HFFc6 (cell line): Measurements from ENCODE around the gene GFRA1. TPM values are rescaled to one million over a fixed set of nuclear protein-coding genes. Genes with fewer than 3 reads are reported as not detected.

Experiments
- DNase-seq: peaks from one replicate; pipeline ENCODE4 v3.0.0-alpha.2; 2018
- H3K27ac Mint-ChIP-seq: 2 replicates; pipeline ENCODE4 v1.8.0; 2020; ENCODE audit warnings: mild to moderate bottlenecking, mixed read lengths
- H3K27me3 Mint-ChIP-seq: 2 replicates; pipeline ENCODE4 v1.8.0; 2021; ENCODE audit warnings: mild to moderate bottlenecking, moderate library complexity, mixed read lengths; ENCODE audit not compliant: insufficient read depth
- H3K36me3 Mint-ChIP-seq: 2 replicates; pipeline ENCODE4 v1.8.0; 2021; ENCODE audit warnings: low read depth, mixed read lengths
- H3K4me1 Mint-ChIP-seq: 2 replicates; pipeline ENCODE4 v1.8.0; 2020; ENCODE audit warnings: low read depth, mixed read lengths
- H3K4me3 Mint-ChIP-seq: 2 replicates; pipeline ENCODE4 v1.8.0; 2020; ENCODE audit warnings: mild to moderate bottlenecking, moderate library complexity, mixed read lengths
- H3K9me3 Mint-ChIP-seq: 2 replicates; pipeline ENCODE4 v1.8.0; 2020; ENCODE audit warnings: mild to moderate bottlenecking, mixed read lengths
- total RNA-seq, 6 experiments: library from RNA; stranded (reverse); fragmentation: NEBNext Ultra II Directional; extraction: Animal tissue kit (Norgen Biotek cat#: 25700); gene quantifications; 2 replicates in 1 of 6; 3 replicates in 5 of 6; pipeline ENCODE4 v1.2.3, GENCODE V29; 2021
- TF ChIP-seq, protein P1 (sequence below): fragments of 200-600 bp; sonication (generic); IDR thresholded peaks from 2 replicates; pipeline ENCODE4 v1.5.0; 2021; ENCODE audit warnings: antibody characterized with exemption, mild to moderate bottlenecking

The GFRA1 gene
- total RNA-seq, 6 experiments from 2014 or later = 7.3 to 17.2 (median 15.9) TPM

DNA sequence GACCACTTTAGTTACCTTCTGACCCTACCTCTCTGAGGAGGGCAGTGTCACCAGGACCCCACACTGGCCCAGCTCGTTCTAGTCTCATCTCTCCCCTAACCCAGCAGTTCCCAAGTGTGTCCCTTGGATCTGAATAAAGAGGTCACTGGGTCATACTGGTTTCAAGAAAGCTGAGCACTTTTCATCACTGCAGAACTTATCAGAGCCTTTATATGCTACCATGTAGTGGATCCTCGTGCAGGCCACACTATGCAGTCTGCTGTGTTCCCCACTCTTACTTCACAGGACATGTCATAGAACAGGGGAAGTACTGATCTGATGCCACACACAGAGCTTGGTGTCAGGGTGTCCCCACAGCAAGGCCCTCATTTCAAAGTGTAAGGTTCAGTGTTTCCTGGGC lies 113.8 kb downstream of the GFRA1 start:
- DNase-seq = no peak
- Mint-ChIP-seq H3K9me3 (no peaks in the 10 kb centered on the region), H3K4me3 (no peak overlapping the region), H3K27ac (no peak overlapping the region), H3K27me3 (no peaks in the 10 kb centered on the region; the same call in 1 of the 2 replicates), H3K4me1 (peaks cover 13% of the 10 kb centered on the region), H3K36me3 (no peaks in the 10 kb centered on the region)
- TF ChIP-seq, protein P1, sequence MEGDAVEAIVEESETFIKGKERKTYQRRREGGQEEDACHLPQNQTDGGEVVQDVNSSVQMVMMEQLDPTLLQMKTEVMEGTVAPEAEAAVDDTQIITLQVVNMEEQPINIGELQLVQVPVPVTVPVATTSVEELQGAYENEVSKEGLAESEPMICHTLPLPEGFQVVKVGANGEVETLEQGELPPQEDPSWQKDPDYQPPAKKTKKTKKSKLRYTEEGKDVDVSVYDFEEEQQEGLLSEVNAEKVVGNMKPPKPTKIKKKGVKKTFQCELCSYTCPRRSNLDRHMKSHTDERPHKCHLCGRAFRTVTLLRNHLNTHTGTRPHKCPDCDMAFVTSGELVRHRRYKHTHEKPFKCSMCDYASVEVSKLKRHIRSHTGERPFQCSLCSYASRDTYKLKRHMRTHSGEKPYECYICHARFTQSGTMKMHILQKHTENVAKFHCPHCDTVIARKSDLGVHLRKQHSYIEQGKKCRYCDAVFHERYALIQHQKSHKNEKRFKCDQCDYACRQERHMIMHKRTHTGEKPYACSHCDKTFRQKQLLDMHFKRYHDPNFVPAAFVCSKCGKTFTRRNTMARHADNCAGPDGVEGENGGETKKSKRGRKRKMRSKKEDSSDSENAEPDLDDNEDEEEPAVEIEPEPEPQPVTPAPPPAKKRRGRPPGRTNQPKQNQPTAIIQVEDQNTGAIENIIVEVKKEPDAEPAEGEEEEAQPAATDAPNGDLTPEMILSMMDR = no peak

DNA sequence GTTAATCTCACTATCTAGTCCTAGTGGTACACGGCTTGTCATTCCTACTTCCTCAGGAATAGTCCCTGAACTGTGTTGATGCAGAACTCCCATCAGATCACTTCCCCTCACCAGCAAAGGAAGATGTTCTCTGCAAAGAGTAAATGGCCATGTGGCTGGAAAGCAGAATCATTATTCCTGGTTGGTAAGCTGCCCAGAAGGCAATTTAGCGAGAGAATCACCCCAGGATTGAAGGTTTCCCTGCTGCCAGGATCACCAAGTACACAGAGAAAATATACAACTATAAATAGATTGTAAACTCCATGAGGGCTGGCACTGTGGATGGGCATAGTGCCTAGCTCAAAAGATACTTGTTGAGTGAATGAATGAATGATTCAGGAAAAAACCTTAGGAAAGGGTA lies 115.0 kb downstream of the GFRA1 start:
- Mint-ChIP-seq H3K9me3 (no peaks in the 10 kb centered on the region), H3K36me3 (no peaks in the 10 kb centered on the region), H3K4me1 (peaks cover 13% of the 10 kb centered on the region), H3K27ac (no peak overlapping the region), H3K4me3 (no peak overlapping the region), H3K27me3 (no peaks in the 10 kb centered on the region; the same call in 1 of the 2 replicates)
- DNase-seq = no peak
- TF ChIP-seq, protein P1 = no peak

DNA sequence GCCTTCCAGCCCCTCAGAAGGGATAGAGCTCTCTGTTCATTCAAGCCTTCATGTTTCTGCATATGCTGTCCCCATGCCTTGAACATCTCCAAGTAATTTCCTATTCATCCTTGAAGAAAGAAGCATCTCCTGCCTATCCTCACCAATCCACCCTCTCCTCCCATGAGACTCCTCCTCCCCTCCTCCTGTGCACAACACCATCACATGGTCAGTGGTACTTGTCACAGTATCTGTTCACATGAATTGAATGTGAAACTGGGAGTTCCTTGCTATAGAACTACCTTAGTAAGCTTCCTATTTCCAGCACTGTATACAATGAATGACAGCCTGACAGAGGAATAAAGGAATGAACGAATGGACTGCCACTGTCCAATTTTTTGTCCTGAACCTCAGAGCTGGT lies 115.5 kb downstream of the GFRA1 start:
- TF ChIP-seq, protein P1 = no peak
- Mint-ChIP-seq H3K36me3 (no peaks in the 10 kb centered on the region), H3K4me1 (peaks cover 13% of the 10 kb centered on the region), H3K27me3 (no peaks in the 10 kb centered on the region), H3K27ac (no peak overlapping the region), H3K4me3 (no peak overlapping the region), H3K9me3 (no peaks in the 10 kb centered on the region)
- DNase-seq = no peak

DNA sequence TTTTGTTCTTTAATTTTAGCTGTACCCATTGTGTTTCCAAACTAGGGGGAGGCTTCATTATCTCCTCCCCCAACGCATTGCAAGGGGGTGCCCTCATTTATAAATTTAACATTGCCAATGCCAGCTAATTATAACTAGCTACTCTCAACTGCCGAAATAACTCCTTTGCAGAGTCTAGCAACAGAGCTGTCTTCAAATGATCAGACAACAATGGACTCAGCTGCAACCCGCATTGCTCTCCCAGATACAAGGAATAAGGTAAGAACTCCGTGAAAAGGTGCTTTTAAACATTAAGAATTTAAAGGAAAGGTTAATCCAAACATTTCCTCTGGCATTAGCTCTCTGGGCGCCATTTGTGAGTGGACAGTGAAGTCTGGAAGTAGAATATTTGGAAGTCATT lies 116.2 kb downstream of the GFRA1 start:
- H3K4me1 Mint-ChIP-seq = peaks cover 13% of the 10 kb centered on the region
- H3K27me3 Mint-ChIP-seq = no peaks in the 10 kb centered on the region
- DNase-seq = no peak
- no peaks in the 10 kb centered on the region for H3K36me3 Mint-ChIP-seq
- H3K9me3 Mint-ChIP-seq = no peaks in the 10 kb centered on the region
- TF ChIP-seq, protein P1 = no peak
- no peak overlapping the region for H3K27ac Mint-ChIP-seq
- no peak overlapping the region for H3K4me3 Mint-ChIP-seq

DNA sequence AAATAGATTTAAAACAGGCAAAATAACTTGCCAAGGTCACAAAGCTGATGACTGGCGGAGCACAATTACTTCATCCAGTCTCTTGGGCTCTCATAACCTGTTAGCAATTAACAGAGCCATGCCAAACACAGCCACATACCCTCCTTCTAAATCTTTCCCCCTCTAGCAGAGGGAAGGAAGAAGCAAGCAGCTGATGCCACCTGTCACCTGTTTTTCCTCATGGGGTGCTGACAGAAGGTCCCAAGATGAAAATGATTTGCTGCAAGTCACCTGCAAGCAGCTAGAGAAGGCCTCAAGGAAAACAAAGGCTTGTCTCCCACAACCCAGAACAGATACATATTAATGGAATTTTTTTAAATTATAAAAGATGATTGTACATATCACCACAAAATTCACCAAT lies 117.8 kb downstream of the GFRA1 start:
- no peak for DNase-seq
- peaks cover 14% of the 10 kb centered on the region for H3K4me1 Mint-ChIP-seq
- TF ChIP-seq, protein P1 = no peak
- no peak overlapping the region for H3K4me3 Mint-ChIP-seq
- no peaks in the 10 kb centered on the region for H3K36me3 Mint-ChIP-seq
- H3K9me3 Mint-ChIP-seq = no peaks in the 10 kb centered on the region
- H3K27me3 Mint-ChIP-seq = no peaks in the 10 kb centered on the region
- H3K27ac Mint-ChIP-seq = no peak overlapping the region

DNA sequence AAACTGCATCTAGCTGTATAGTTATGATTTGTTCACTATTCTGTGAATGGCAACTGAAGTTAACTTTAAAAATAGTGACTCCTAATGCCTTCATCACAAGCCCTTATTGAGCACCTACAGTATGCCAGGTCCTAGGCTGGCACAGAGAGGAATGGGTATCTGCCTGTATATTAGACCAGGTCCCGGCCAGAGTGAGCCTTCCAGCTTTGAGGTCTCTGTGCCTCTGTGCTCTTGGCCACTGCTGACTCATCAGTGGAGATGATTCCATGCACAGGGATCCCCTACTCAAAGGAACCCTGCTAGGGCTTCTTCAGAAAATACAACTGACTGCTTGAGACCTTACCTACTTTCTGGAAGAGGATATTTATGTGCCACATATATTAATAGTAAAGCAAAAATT lies 118.4 kb downstream of the GFRA1 start:
- H3K27me3 Mint-ChIP-seq = no peaks in the 10 kb centered on the region
- no peak overlapping the region for H3K27ac Mint-ChIP-seq
- H3K4me1 Mint-ChIP-seq = peaks cover 8% of the 10 kb centered on the region
- TF ChIP-seq, protein P1 = no peak
- no peaks in the 10 kb centered on the region for H3K9me3 Mint-ChIP-seq
- no peak for DNase-seq
- H3K4me3 Mint-ChIP-seq = no peak overlapping the region
- no peaks in the 10 kb centered on the region for H3K36me3 Mint-ChIP-seq
